ENCODE data around the gene PHOX2B. TPM values are rescaled to one million over a fixed set of nuclear protein-coding genes. Genes with fewer than 3 reads are reported as not detected.
A peak's percentile ranks its signal among the peaks of the same experiment; 100 is the strongest.

Gene PHOX2B
- total RNA-seq, 1 donor from 2014 or later: not detected

- Mint-ChIP-seq H3K27ac (ENCODE audit: unreplicated experiment) (peak overlapping the region; percentile 5), H3K36me3 (ENCODE audit: low read depth, unreplicated experiment) (peaks cover 3% of the 10 kb centered on the region), H3K4me1 (ENCODE audit: unreplicated experiment) (peaks cover 29% of the 10 kb centered on the region), H3K27me3 (ENCODE audit: unreplicated experiment) (peaks cover 30% of the 10 kb centered on the region), H3K9me3 (ENCODE audit: unreplicated experiment) (no peaks in the 10 kb centered on the region), H3K4me3 (ENCODE audit: unreplicated experiment) (peak overlapping the region; percentile 60)
- TF ChIP-seq CTCF (IDR thresholded peaks at IDR 0.05; ENCODE audit: unreplicated experiment): no peak
- no peak for DNase-seq (ENCODE audit: low spot score)
These were observed 3.7 kb upstream of the PHOX2B start for GRCh38 chr4:41752081-41752836.

- Mint-ChIP-seq H3K4me3 (ENCODE audit: unreplicated experiment) (peak overlapping the region; percentile 60), H3K9me3 (ENCODE audit: unreplicated experiment) (no peaks in the 10 kb centered on the region), H3K27ac (ENCODE audit: unreplicated experiment) (no peak overlapping the region), H3K27me3 (ENCODE audit: unreplicated experiment) (peaks cover 36% of the 10 kb centered on the region), H3K36me3 (ENCODE audit: low read depth, unreplicated experiment) (peaks cover 3% of the 10 kb centered on the region), H3K4me1 (ENCODE audit: unreplicated experiment) (peaks cover 33% of the 10 kb centered on the region)
- peak; percentile 54 for DNase-seq (ENCODE audit: low spot score)
- peak; percentile 36 for TF ChIP-seq CTCF (IDR thresholded peaks at IDR 0.05; ENCODE audit: unreplicated experiment)
These were observed 3.0 kb upstream of the PHOX2B start for GRCh38 chr4:41751449-41752061.

GRCh38 chr4:41750626-41751448, 2.3 kb upstream of the PHOX2B start:
- H3K36me3 Mint-ChIP-seq (ENCODE audit: low read depth, unreplicated experiment): peaks cover 3% of the 10 kb centered on the region
- no peak for DNase-seq (ENCODE audit: low spot score)
- peak overlapping the region; percentile 67 for H3K4me3 Mint-ChIP-seq (ENCODE audit: unreplicated experiment)
- no peaks in the 10 kb centered on the region for H3K9me3 Mint-ChIP-seq (ENCODE audit: unreplicated experiment)
- peaks cover 37% of the 10 kb centered on the region for H3K4me1 Mint-ChIP-seq (ENCODE audit: unreplicated experiment)
- TF ChIP-seq CTCF (IDR thresholded peaks at IDR 0.05; ENCODE audit: unreplicated experiment): no peak
- H3K27ac Mint-ChIP-seq (ENCODE audit: unreplicated experiment): peak overlapping the region; percentile 24
- H3K27me3 Mint-ChIP-seq (ENCODE audit: unreplicated experiment): peaks cover 39% of the 10 kb centered on the region

- peak overlapping the region; percentile 67 for H3K4me3 Mint-ChIP-seq (ENCODE audit: unreplicated experiment)
These were observed 1.6 kb upstream of the PHOX2B start for GRCh38 chr4:41750121-41750625.

More at GRCh38 chr4:41750121-41750625, 1.6 kb upstream of the PHOX2B start:
- H3K9me3 Mint-ChIP-seq (ENCODE audit: unreplicated experiment): no peaks in the 10 kb centered on the region
- H3K27ac Mint-ChIP-seq (ENCODE audit: unreplicated experiment): peak overlapping the region; percentile 24
- H3K4me1 Mint-ChIP-seq (ENCODE audit: unreplicated experiment): peaks cover 36% of the 10 kb centered on the region
- H3K27me3 Mint-ChIP-seq (ENCODE audit: unreplicated experiment): peaks cover 40% of the 10 kb centered on the region
- H3K36me3 Mint-ChIP-seq (ENCODE audit: low read depth, unreplicated experiment): peaks cover 5% of the 10 kb centered on the region
- no peak for TF ChIP-seq CTCF (IDR thresholded peaks at IDR 0.05; ENCODE audit: unreplicated experiment)
- no peak for DNase-seq (ENCODE audit: low spot score)

Measured in endothelial cell (in vitro differentiated cells).